ENCODE measurements around the gene TMTC1. TPM values are rescaled to one million over a fixed set of nuclear protein-coding genes. Genes with fewer than 3 reads are reported as not detected.

Gene TMTC1
- total RNA-seq, 1 donor from 2014 or later, result 16.1 TPM

DNA sequence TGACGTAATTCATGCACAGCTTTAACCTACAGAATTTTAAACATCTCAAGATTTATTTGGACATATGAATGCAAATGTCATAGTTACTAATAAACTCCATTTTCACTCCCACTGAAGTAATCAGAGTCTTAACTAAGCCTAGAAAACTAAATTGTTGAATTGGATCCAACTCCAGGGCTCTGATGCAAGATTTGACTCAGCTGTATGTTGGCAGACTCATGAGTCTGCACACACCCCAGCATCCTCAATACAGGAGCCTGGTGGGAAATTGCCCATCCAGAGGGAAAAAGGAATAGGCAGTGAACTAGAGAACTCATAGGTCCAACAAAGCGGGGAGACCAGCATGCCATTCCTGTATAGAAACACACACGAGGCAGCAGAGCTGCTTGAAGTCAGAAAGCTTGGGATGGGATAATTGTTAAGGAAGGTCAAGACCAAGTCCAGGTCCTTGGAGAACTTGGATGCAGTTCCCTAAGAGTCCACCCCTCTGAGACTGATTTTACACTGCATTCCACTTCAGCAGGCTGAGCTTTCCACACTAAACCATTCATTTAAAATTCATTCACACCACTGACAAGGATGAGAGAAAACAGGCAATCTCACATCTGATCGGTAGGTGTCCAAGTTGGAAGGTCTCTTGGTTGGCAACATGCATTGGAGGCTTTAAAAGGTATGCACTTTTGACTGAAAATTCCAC, 14.4 kb downstream of the TMTC1 start:
- no peak overlapping the region for H3K27ac ChIP-seq
- H3K4me1 Mint-ChIP-seq, result peaks cover 24% of the 10 kb centered on the region
- no peak for DNase-seq (ENCODE audit: low spot score)
- no peak overlapping the region for H2AFZ ChIP-seq (replicated peaks)
- H3K79me2 ChIP-seq (ENCODE audit: low read depth), result peaks cover 23% of the 10 kb centered on the region
- peaks cover 3% of the 10 kb centered on the region for H4K20me1 ChIP-seq (ENCODE audit: low read depth)
- TF ChIP-seq, protein P1, sequence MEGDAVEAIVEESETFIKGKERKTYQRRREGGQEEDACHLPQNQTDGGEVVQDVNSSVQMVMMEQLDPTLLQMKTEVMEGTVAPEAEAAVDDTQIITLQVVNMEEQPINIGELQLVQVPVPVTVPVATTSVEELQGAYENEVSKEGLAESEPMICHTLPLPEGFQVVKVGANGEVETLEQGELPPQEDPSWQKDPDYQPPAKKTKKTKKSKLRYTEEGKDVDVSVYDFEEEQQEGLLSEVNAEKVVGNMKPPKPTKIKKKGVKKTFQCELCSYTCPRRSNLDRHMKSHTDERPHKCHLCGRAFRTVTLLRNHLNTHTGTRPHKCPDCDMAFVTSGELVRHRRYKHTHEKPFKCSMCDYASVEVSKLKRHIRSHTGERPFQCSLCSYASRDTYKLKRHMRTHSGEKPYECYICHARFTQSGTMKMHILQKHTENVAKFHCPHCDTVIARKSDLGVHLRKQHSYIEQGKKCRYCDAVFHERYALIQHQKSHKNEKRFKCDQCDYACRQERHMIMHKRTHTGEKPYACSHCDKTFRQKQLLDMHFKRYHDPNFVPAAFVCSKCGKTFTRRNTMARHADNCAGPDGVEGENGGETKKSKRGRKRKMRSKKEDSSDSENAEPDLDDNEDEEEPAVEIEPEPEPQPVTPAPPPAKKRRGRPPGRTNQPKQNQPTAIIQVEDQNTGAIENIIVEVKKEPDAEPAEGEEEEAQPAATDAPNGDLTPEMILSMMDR (IDR thresholded peaks at IDR 0.05), result no peak
- TF ChIP-seq EZH2phosphoT487 (IDR thresholded peaks at IDR 0.05) (no peak), EZH2 (IDR thresholded peaks at IDR 0.05) (no peak)
- no peaks in the 10 kb centered on the region for H3K27me3 ChIP-seq
- H3K36me3 ChIP-seq, result no peaks in the 10 kb centered on the region
- H3K9ac ChIP-seq, result no peak overlapping the region
- H3K9me3 ChIP-seq (ENCODE audit: low read depth), result no peaks in the 10 kb centered on the region
- H3K27ac Mint-ChIP-seq, result no peak overlapping the region
- peaks cover 19% of the 10 kb centered on the region for H3K36me3 Mint-ChIP-seq
- no peaks in the 10 kb centered on the region for H3K27me3 Mint-ChIP-seq (ENCODE audit: insufficient read depth, low read depth)
- H3K4me2 ChIP-seq, result no peak overlapping the region
- H3K4me3 ChIP-seq, result no peak overlapping the region
- H3K9me3 Mint-ChIP-seq, result peaks cover 6% of the 10 kb centered on the region
- H3F3A ChIP-seq (ENCODE audit: low read depth), result no peaks in the 10 kb centered on the region
- H3K4me1 ChIP-seq, result peaks cover 19% of the 10 kb centered on the region
- no peak overlapping the region for H3K4me3 Mint-ChIP-seq

GRCh38 chr12:29768372-29768771, 15.4 kb downstream of the TMTC1 start:
- no peaks in the 10 kb centered on the region for H3K27me3 ChIP-seq
- DNase-seq (ENCODE audit: low spot score), result no peak
- no peak overlapping the region for H3K27ac ChIP-seq
- H4K20me1 ChIP-seq (ENCODE audit: low read depth), result peaks cover 3% of the 10 kb centered on the region
- H3K9me3 ChIP-seq (ENCODE audit: low read depth), result no peaks in the 10 kb centered on the region
- no peak for TF ChIP-seq EZH2phosphoT487 (IDR thresholded peaks at IDR 0.05)
- TF ChIP-seq, protein P1 (IDR thresholded peaks at IDR 0.05), result no peak
- Mint-ChIP-seq H3K4me1 (peaks cover 24% of the 10 kb centered on the region), H3K27ac (peak overlapping the region; percentile 41), H3K36me3 (peaks cover 15% of the 10 kb centered on the region), H3K9me3 (peaks cover 2% of the 10 kb centered on the region), H3K27me3 (ENCODE audit: insufficient read depth, low read depth) (no peaks in the 10 kb centered on the region), H3K4me3 (no peak overlapping the region)
- H3K9ac ChIP-seq, result no peak overlapping the region
- peaks cover 20% of the 10 kb centered on the region for H3K4me1 ChIP-seq
- H3K4me2 ChIP-seq, result no peak overlapping the region
- H3K4me3 ChIP-seq, result no peak overlapping the region
- no peaks in the 10 kb centered on the region for H3F3A ChIP-seq (ENCODE audit: low read depth)
- H3K79me2 ChIP-seq (ENCODE audit: low read depth), result peaks cover 23% of the 10 kb centered on the region
- no peaks in the 10 kb centered on the region for H3K36me3 ChIP-seq
- no peak overlapping the region for H2AFZ ChIP-seq (replicated peaks)

DNA sequence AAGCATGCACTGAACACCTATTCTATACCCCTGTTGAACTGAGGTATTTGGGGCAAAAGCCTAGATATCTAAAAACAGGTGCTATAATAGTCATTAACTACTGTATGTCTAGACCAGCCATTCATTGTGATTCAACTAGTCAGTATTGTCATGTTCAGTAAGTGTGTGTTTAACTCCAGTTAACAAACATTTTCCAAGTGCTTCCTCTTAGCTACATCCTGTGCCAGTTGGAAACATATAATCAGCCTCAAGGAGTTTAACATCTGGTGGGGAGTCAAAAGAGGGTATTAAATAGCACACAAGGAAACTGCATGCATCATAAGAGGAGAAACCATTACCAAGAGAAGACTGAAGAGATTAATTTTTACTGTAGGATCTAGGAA, 20.4 kb downstream of the TMTC1 start:
- no peaks in the 10 kb centered on the region for H3K9me3 Mint-ChIP-seq

More for the DNA sequence above, 20.4 kb downstream of the TMTC1 start:
- Mint-ChIP-seq H3K4me3 (no peak overlapping the region), H3K4me1 (peaks cover 11% of the 10 kb centered on the region), H3K27ac (no peak overlapping the region), H3K36me3 (peaks cover 21% of the 10 kb centered on the region), H3K27me3 (ENCODE audit: insufficient read depth, low read depth) (peaks cover 4% of the 10 kb centered on the region)
- no peaks in the 10 kb centered on the region for H4K20me1 ChIP-seq (ENCODE audit: low read depth)
- TF ChIP-seq, protein P1 (IDR thresholded peaks at IDR 0.05), result no peak
- TF ChIP-seq EZH2 (IDR thresholded peaks at IDR 0.05), result no peak
- TF ChIP-seq EZH2phosphoT487 (IDR thresholded peaks at IDR 0.05), result no peak
- peaks cover 3% of the 10 kb centered on the region for H3F3A ChIP-seq (ENCODE audit: low read depth)
- no peak for DNase-seq (ENCODE audit: low spot score)
- H3K36me3 ChIP-seq, result no peaks in the 10 kb centered on the region
- peaks cover 16% of the 10 kb centered on the region for H3K4me1 ChIP-seq
- no peaks in the 10 kb centered on the region for H3K9me3 ChIP-seq (ENCODE audit: low read depth)
- H3K27me3 ChIP-seq, result no peaks in the 10 kb centered on the region
- no peak overlapping the region for H3K4me2 ChIP-seq
- H3K9ac ChIP-seq, result no peak overlapping the region
- no peak overlapping the region for H3K27ac ChIP-seq
- no peak overlapping the region for H2AFZ ChIP-seq (replicated peaks)
- H3K79me2 ChIP-seq (ENCODE audit: low read depth), result no peaks in the 10 kb centered on the region
- no peak overlapping the region for H3K4me3 ChIP-seq
